Dermis microvascular lymphatic vessel endothelial cell (primary cell): Measurements from ENCODE around the gene ZNG1A. TPM values are rescaled to one million over a fixed set of nuclear protein-coding genes. Genes with fewer than 3 reads are reported as not detected.
"Not testable (repeated sequence)": the region's sequence is repeated elsewhere in the genome, so short reads cannot be mapped to it uniquely, and the experiment has no call there.

ENCODE experiments used
- DNase-seq, 2 donors: peaks; one replicate each; pipeline versions ENCODE4 v3.0.0 to v3.0.0-alpha.2; 2010; ENCODE audit warnings: low read depth in 2 of 2
- total RNA-seq: library from RNA; depleted of rRNA; stranded (reverse); fragments of >200 nt; gene quantifications from 2 replicates; pipeline ENCODE4 v1.2.1, GENCODE V29; 2014

ZNG1A gene
- total RNA-seq, result 18.2 and 21.1 TPM in 2 replicates

DNA sequence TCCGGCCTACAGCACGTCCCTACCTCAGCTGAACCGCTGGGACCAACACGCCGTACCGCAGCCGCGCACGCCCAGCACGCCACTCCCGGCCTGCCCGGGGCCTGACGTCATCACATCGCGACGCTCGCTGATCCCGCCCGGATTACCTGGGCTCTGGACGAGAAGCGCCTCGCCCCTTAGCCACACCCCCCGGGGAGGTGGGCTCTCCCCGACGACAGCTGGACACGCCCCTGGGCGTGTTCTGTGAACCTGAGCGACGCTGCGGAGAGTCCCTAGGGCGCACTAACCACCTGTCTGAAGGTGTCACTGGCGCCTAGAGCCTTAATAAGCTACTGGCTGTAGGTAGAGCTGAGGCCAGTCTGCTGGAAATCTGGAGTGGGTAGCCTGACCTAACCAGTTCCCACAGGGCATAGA, at the start of gene ZNG1A:
Gene ZNG1A (minus strand): TSS at position 87 of the 414 bp plus-strand sequence. CDS start 87 bp downstream, outside the sequence.
- DNase-seq, result peak in 1 of 2 donors; percentile 57

DNA sequence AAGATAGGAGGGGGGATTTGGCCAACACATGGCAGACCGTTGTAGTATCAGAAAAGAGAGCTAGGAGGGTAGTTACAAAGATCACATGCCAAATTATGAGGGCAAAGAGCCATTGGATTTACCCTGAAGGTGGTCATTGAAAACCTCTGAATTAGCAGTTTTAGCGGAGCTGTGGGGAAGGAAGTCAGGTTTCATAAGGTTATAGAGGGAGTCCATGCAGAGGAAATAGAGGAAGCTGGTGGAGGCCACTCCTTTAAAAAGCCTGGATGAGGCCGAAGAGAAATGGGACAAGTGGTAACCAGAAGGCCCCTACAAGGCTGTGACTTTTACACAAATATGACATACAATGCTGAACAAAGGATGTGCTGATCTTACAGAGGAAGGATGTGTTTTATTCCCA, 49.0 kb upstream of the ZNG1A start:
- DNase-seq, result no peak

DNA sequence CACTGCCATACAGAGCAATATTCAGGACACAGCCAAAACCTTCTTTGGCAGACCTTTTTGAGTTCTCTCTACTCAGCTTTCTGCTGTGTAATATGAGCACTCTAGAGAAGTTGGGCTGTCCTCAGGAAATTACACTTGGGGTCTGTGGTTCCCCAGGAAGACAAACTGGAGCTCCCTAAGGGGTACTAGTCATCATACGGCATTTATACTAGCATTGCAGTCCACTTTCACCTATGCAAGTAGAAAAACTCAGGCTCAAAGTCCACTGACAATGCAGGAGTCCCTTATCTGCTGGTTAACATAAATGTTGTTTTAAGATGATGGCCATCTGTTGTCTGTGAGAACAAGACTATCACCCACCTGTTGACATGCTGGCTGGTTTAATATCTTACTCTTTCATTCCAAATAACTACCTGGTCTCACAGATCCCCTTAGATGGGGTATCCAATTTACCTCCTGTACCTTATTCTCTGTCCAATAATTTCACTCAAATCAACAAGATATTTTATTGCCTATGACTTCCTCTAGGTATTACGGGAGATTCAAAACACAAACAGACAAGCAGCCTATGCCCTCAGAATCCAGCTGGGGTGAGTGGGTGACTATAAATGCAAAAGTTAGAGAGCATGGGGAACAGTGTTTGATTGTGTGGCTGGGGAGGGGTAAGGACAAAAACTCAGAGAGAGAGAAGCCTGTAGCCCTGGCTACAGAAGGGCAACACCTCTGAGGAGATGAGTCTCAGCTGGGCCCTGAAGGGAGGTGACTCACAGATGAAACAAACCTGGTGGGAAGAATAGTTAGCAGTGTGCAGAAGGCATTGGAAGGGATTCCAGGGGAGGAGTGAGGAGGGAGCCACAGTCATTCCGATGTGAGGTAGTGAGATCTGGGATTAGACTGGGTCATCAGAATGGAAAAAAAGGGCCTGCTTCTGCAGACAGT, 46.0 kb upstream of the ZNG1A start:
- no peak for DNase-seq

DNA sequence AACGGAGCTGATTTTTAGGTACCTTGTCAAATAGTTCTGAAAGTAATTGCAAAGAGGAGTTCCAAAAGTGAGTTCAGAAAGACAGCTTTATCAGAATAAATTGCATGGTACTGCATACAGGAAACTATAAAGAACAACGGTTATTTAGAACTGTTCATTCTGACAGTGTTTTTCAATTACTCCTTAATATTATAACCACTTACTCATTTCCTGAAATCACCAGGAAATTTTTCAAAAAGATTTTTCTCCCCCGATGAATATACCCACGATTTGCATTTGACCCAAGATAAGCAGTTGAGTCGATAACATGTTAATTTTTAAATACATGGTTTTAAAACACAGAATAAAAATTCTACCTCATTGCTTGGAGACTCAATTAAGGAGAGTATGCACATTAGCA, 45.2 kb upstream of the ZNG1A start:
- DNase-seq, result no peak

DNA sequence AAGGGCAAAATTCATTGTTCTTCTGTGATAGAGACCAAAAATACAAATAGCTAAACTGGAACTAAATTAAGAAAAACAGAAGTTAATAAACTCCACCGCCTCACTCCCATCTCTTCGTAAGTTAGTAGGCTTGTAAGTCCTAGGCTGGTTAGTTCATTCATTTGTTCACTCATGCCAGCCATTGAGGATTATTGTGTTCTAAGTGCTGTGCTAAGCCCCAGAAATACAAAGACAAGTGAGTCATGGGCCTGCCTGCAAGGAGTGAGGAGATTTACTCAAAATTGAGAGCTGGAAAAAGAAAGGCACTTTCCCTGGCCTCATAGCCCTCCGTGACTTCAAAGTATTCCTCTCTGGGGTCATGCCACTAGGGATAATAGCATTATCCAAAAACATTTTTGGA, 44.3 kb upstream of the ZNG1A start:
- no peak for DNase-seq

DNA sequence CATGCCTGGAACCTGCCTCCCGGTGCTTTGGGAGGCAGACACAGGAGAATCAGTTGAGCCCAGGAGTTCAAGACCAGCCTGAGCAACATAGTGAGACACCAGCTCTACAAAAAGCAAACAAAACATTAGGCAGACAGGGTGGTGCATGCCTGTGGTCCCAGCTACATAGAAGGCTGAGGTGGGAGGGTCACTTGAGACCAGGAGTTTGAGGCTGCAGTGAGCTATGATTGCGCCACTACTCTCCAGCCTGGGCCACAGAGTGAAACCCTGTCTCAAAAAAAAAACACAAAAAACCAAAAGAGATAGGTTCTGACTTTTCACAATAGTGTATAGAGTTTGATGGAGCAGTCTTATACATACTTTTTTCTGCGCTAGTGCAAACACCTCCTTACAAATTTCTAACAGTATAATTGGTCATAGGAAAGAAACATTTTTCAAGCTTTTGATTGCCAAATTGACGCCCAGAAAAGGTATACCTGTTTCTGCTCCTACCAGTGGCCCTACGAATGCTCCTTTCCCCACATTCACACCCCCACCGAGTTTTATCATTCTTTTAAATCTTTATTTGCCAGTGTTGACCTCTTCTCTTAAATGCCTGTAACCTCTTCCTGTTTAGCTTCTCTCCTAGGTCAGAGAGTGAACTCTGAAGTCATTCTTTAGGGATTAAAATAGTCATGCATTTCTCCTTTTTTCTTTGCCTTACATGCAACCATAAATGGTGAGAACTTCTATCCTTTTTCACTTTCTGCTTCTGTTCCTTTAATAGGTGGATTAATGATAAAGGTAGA, 43.3 kb upstream of the ZNG1A start:
- no peak for DNase-seq

DNA sequence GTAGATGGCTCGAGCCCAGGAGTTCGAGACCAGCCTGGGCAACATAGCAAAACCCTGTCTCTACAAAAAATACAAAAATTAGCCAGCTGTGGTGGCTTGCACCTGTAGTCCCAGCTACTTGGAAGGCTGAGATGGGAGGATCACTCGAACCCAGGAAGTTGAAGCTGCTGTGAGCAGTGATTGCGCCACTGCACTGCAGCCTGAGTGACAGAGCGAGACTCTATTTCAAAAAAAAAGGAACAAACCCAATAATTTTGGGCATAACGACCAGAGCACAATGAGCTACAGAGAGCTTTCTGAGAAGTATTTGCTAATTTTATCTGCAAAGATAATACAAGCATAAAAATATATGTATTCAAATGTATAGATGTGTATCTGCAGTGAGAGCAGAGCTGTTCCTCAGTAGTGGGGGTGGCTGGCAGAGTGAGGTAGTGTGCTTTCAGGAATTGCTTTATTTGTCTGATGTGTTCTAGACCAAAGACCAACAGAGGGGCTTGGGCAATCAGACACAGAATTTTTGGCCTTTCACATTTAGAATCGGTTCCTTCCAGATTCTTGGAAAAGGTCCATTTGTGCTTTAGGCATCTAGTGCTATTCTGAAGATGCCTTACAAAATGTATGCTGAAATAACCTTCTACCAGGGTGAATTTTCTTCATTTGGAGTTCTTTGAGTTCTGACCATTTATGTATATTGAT, 41.0 kb upstream of the ZNG1A start:
- DNase-seq, result no peak

DNA sequence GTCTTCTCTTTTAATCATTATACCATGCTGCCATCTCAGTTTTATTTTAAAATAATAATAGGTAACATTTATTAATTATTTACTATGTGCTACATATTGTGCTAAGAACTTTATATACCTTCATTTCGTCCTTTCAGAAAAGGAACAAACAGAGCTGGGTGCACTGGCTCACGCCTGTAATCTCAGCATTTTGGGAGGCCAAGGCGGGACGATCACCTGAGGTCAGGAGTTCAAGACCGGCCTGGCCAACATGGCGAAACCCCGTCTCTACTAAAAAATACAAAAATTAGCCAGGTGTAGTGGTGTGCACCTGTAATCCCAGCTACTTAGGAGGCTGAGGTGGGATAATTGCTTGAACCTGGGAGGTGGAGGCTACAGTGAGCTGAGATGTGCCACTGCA, 40.2 kb upstream of the ZNG1A start:
- DNase-seq, result not testable (repeated sequence)

DNA sequence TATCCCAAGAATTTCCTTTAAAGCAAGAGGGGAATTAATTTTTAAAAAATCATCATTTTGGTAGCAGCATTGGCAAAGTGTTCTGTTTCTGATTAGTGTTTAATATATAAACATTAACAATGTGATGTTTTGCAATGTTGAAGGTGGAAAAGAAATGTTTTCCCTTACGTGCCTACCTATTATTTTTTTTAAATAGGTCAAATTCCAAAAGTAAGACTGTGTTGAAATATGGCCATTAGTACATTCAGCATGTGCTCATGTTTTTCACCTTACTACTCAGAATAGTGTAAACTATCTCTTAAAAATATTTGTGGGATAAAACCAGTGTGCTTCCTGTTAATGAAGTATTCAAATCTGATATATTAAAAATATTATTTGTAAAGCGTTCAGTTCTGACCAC, 39.1 kb upstream of the ZNG1A start:
- no peak for DNase-seq

DNA sequence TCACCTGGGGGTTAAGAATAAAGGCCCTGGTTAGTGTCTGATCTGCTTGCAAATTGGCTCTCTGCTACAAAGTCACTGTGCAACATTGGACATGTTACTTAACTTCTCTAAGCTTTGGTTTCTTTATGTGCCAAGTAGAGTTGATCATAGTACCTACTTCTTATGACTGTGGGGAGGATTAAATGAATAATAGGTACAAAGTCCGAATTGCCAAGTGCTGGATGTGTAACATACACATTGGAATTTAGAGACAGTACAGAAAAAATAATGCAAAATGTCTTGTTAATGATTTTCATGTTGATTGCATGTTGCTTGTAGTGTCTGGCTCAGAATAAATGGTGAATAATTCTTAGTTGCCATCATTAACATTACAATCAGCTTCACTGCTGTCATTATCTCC, 38.0 kb upstream of the ZNG1A start:
- no peak for DNase-seq

DNA sequence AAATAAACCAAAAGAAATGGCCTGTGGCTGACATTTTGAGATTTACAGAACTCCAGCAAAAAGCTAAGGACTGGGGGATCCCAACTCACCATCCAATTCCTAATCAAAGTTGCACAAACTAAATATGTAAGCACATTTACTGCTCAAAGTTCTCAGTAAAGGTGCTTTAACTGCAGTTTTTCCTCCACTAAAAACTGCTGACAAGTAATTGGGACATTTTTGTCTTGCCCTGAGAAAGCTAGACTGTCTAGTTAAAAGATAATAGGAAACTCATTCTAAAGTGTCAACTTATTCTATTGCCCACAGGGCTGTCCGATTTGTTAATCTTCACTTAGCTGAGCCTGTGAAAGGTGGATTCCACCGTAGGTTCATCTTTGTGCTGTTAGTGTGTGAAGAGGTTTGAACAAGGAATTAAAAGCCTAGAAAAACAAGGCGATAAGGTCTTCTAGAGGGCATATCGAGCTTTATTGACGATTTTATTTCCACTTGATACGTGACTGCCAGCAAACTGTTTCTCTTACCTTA, 36.8 kb upstream of the ZNG1A start:
- no peak for DNase-seq

DNA sequence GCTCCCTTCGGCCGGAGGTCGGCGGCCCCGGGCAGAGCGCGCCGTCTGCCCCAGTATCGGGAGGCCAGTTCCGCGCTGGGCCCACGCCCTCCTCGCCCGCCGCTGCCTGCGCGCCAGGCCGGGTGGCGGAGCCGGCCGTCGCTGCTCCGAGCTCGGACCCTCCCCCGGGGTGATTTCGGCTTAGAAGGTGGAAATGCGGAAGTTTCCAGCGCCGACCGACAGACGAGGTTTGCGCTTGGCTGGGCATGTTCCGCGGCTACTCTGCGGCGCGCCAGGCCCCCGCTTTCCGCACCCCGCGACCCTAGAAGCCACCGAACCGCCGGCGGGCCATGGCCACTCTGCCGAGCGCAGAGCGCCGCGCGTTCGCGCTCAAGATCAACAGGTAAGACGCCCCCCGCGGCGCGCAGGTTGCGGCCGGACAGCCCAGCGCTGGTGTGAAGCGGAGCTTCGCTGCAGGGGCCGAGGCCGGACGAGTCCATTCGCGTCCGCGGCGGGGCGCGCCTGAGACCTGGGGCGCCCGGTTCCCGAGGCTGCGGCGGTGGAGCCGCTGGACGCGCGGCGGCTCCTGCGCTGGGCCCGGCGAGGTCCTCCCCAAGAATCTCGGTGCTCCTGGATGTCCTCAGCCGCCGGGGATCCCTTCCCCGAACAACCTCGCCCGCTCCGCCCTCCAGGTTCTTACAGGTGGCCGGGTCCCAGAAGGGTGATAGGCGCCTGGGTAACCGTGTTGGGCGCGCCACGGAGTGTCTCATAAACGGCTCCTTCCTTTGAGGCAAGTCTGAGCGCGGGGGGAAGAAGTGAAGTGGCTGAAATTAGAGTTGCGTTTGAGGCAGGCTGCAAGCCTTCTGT, 36.0 kb upstream of the ZNG1A start, which contains the start of gene DOCK8:
Gene DOCK8 (plus strand): TSS at position 218 of the 846 bp plus-strand sequence. CDS start 112 bp downstream, at position 330.
- peak in 1 of 2 donors; percentile 53 for DNase-seq

DNA sequence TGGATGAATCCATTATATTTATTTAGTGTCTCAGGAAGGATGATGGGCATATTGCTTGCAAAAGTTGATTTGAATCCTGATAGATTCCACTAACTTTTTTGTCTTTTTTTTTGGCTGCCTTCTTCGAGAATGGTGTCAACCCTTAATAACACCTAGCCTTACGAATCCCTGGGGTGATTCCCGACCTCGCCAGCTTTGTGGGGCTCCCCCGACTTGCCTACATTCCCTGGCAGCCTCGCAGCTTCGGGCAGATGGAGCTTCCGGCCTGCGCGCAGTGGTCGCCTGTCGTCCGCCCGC, 35.4 kb upstream of the ZNG1A start:
- no peak for DNase-seq

DNA sequence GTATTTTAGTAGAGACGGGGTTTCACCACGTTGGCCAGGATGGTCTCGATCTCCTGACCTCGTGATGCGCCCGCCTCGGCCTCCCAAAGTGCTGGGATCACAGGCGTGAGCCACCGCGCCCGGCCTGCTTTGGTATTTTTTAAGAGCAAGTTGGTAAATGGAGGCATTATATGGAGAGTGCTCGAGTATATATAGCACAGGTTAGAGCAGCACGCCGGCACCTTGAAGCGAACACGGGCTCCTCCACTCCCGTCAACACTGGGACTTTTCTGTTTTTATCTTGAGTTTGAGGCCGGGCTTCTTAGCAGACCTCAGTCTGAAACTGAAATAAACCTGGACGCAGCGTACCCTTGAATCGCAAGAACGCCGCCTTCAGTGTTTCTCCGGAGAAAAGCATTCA, 35.0 kb upstream of the ZNG1A start:
- DNase-seq, result not testable (repeated sequence)

DNA sequence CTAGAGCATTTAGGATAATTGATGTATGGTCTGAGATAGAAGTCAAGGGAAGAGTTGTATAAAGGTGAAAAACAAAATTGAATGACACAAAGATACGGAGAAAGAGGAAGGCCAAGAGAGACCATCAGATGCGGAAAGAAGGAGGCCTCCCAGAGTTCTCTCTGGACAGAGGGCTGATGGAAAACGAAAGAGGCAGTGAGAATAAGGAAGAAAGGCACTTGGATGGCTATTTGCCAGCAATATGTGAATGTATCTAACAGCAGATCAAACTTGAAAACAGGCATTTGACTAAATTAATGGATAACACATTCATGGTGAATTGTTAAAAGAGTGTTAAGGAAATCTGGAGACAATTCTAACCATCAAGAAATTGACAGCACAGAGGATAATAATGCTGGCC, 33.4 kb upstream of the ZNG1A start:
- DNase-seq, result no peak

DNA sequence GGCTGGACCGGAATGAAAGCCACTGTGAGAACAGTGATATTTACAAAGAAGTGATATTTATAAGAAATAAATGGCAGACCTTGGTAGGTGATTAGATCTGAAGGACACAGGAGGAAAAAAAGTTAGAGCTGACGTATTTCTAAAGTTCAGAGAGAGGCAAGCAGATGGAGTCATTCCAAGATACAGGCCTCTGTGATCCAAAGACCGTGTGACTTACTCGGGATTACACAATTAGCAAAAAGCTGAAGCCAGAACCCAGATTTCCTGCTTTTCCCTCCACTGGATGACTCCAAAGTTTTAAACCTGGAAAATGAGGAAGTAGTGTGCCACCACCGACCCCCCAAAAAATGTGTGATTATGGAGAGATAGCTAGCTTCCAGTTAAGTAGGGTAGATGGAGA, 32.7 kb upstream of the ZNG1A start:
- DNase-seq, result no peak

DNA sequence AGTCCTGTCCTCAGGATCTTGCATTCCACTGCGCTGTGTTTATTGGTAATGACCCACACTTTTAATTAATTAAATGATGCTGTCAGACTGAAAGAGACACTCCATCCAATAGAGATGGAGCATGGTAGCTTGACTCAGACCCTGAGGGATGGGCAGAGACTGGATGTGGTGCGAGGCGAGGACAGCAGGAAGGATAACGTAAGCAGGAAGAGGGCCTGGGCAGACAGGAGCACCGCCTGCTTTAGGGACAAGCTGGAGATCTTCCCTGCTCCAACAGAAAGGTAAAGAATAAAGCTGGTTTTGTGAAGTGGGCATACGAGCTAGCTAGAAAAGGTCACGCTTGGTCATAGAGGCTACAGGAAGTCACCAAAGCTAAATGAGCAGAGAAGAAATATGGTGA, 32.2 kb upstream of the ZNG1A start:
- DNase-seq, result no peak

DNA sequence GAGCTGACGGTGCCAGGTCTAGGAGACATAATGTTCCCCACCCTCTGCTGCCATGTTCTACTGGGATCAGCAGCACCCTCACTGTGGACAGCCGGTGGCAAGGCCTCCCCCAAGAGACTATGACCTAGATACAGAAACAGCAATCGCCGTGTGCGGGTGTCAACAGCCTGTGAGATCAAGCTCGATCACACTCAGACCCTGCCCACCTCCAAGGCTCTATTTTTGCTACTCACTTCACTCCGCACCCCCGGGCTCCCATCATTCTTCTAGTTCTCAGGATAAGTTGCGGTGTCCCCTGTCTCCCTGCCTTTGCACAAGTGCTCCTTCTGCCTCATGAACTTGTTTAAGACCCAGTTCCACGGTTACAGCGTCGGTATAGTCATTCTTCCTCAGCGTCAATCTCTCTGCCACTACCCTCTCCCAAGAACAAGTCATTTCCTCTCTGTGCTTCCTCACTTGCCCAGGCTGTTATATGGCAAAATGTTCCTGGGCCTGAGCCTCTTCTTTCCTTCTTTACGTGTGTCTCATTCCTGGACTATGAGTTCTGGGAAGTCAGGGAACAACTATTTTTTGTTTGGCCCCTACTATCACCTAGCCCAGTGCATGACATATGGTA, 30.4 kb upstream of the ZNG1A start:
- DNase-seq, result no peak

DNA sequence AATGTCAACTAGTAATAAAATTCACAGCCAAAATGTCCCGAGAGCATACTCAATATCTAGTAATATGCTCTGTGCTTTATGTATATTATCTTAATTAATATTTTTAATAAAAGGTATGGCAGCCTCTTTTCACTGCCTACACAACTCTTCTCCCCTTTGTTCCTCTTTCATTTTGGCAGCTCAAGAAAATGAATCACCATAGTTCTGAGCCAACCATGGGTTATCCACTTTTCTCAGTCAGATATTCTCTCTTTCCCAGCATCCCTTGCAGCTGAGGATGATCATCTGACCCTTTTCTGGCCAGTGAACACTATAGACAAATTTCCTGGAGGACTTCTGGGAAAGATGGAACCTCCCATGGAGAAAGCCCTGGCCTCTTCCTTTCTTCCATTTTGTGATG, 27.6 kb upstream of the ZNG1A start:
- DNase-seq, result no peak

DNA sequence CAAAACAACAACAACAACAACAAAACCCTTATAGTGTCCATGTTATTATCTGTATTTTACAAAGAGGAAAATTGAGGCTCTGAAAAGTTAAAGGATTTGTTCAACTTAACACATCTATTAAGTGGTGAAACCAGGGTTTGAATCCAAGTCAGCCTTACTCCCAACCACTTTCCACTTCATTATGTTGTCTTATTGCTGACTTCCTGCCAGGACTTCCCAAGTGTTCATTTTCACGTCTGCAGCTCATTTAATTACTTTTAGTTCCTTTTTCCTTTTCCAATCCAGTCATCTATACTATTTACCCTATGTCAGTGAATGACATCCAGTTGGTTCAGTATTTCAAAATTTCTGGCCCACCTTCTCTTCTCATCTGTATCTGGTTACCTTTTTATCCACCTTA, 20.7 kb upstream of the ZNG1A start:
- DNase-seq, result not testable (repeated sequence)
